CD4-positive, alpha-beta T cell (primary cell): ENCODE measurements around the gene OAS3. TPM values are rescaled to one million over a fixed set of nuclear protein-coding genes. Genes with fewer than 3 reads are reported as not detected.

Source experiments
- ATAC-seq: fragments of 200-7000 bp; cut with Tn5 transposase; one replicate; pipeline ENCODE4 v1.10.0; 2022; ENCODE audit warnings: mild to moderate bottlenecking; ENCODE audit not compliant: poor library complexity
- CTCF ChIA-PET: fragments of 350-600 bp; sonication (Branson Sonifier 250); formaldehyde crosslinking; loops from one replicate; lab custom pipeline; 2021; ENCODE audit warnings: antibody characterized with exemption, inconsistent platforms; lab: Charles Lee
- POLR2A ChIA-PET: fragments of 350-600 bp; sonication (Branson Sonifier 250); formaldehyde crosslinking; loops from one replicate; lab custom pipeline; 2021; ENCODE audit warnings: antibody characterized with exemption, inconsistent platforms; lab: Charles Lee
- DNase-seq, 14 experiments: peaks; one replicate each; pipeline ENCODE4 v3.0.0-alpha.2; 2013 to 2020; ENCODE audit warnings: mixed read lengths in 2 of 14
- H3K27ac ChIP-seq, 2 donors: one replicate each; pipeline versions ENCODE4 v1.5.1 to v1.7.0; 2013; ENCODE audit warnings: low read length in 2 of 2, low read depth in 1 of 2, mild to moderate bottlenecking in 1 of 2
- H3K27me3 ChIP-seq, 2 experiments: 1 replicate in 1 of 2; 2 replicates in 1 of 2; pipeline versions ENCODE4 v1.6.1 to v1.7.0; 2013; ENCODE audit warnings: low read length in 2 of 2, control low read depth in 1 of 2, mild to moderate bottlenecking in 1 of 2, moderate library complexity in 1 of 2; ENCODE audit not compliant: insufficient read depth in 2 of 2, control insufficient read depth in 1 of 2
- H3K36me3 ChIP-seq: one replicate; pipeline ENCODE4 v1.6.1; 2013; ENCODE audit warnings: low read length, control low read depth; ENCODE audit not compliant: insufficient read depth
- H3K4me1 ChIP-seq: one replicate; pipeline ENCODE4 v1.6.1; 2013; ENCODE audit warnings: low read length, control low read depth; ENCODE audit not compliant: insufficient read depth
- H3K4me3 ChIP-seq: one replicate; pipeline ENCODE4 v1.5.1; 2013; ENCODE audit warnings: mild to moderate bottlenecking, low read length, moderate library complexity
- H3K9me3 ChIP-seq, 2 experiments: 1 replicate in 1 of 2; 2 replicates in 1 of 2; pipeline versions ENCODE4 v1.6.1 to v1.7.0; 2013; ENCODE audit warnings: low read length in 2 of 2, mild to moderate bottlenecking in 2 of 2, control low read depth in 1 of 2, moderate library complexity in 1 of 2; ENCODE audit not compliant: control insufficient read depth in 1 of 2, insufficient read depth in 1 of 2
- H3K27ac Mint-ChIP-seq: one replicate; pipeline ENCODE4 v1.8.0; 2020; ENCODE audit warnings: mixed read lengths
- H3K27me3 Mint-ChIP-seq: one replicate; pipeline ENCODE4 v1.8.0; 2021; ENCODE audit warnings: mixed read lengths
- H3K36me3 Mint-ChIP-seq: one replicate; pipeline ENCODE4 v1.8.0; 2021; ENCODE audit warnings: low read depth, mixed read lengths
- H3K4me1 Mint-ChIP-seq: one replicate; pipeline ENCODE4 v1.8.0; 2021; ENCODE audit warnings: low read depth, mixed read lengths
- H3K4me3 Mint-ChIP-seq: one replicate; pipeline ENCODE4 v1.8.0; 2020; ENCODE audit warnings: mild to moderate bottlenecking, mixed read lengths
- H3K9me3 Mint-ChIP-seq: one replicate; pipeline ENCODE4 v1.8.0; 2020; ENCODE audit warnings: mixed read lengths
- intact Hi-C, 2 experiments: fragments of 100-400 bp; cut with DNase I in 1 of 2; cut with micrococcal nuclease in 1 of 2; formaldehyde crosslinking; loops; one replicate each; pipeline versions ENCODE4 v1.15.1 to v1.9.0; 2023 to 2025; cut with DNase I, micrococcal nuclease
- total RNA-seq, 174 experiments: library from RNA in 2 of 174; stranded (reverse) in 2 of 174; gene quantifications; one replicate each; pipeline ENCODE4 v1.2.3 and lab custom pipeline; 2021 to 2026
- TF ChIP-seq, protein P1 (sequence below): fragments of 200-600 bp; IDR thresholded peaks from one replicate; pipeline ENCODE4 v1.8.0; 2022; ENCODE audit warnings: antibody characterized with exemption, mild to moderate bottlenecking

The OAS3 gene
- total RNA-seq, 2 experiments from 2014 or later, result 13.9 to 14.5 TPM

DNA sequence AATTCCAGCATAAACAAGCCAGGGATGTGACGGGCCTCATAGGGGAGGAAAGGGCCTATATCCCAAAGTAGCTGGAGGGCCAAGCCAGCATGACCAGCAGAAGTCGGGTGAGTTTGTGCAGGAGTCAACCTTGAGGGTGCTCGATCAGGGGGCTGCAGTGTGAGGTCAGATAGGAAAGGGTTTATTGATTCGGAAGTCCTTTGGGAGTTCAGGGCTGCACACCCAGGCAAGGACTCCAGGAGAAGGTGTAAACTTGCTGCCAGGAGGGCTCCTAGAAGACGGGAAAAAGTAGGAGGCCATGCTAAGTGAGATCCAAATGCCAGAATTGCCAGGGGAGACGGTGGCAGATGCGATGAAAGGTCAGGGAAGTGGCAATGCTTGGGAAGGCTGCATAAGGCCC lies 36.6 kb downstream of the OAS3 start:
- Histone ChIP-seq H3K4me1 (peaks cover 21% of the 10 kb centered on the region), H3K4me3 (no peak overlapping the region), H3K36me3 (peaks cover 2% of the 10 kb centered on the region), H3K27me3 (no peaks in the 10 kb centered on the region), H3K9me3 (no peaks in the 10 kb centered on the region), H3K27ac (no peak overlapping the region)
- Mint-ChIP-seq H3K36me3 (peaks cover 28% of the 10 kb centered on the region), H3K4me3 (peak overlapping the region; percentile 43), H3K4me1 (peaks cover 28% of the 10 kb centered on the region), H3K27ac (peak overlapping the region; percentile 22), H3K9me3 (no peaks in the 10 kb centered on the region), H3K27me3 (no peaks in the 10 kb centered on the region)
- TF ChIP-seq, protein P1, sequence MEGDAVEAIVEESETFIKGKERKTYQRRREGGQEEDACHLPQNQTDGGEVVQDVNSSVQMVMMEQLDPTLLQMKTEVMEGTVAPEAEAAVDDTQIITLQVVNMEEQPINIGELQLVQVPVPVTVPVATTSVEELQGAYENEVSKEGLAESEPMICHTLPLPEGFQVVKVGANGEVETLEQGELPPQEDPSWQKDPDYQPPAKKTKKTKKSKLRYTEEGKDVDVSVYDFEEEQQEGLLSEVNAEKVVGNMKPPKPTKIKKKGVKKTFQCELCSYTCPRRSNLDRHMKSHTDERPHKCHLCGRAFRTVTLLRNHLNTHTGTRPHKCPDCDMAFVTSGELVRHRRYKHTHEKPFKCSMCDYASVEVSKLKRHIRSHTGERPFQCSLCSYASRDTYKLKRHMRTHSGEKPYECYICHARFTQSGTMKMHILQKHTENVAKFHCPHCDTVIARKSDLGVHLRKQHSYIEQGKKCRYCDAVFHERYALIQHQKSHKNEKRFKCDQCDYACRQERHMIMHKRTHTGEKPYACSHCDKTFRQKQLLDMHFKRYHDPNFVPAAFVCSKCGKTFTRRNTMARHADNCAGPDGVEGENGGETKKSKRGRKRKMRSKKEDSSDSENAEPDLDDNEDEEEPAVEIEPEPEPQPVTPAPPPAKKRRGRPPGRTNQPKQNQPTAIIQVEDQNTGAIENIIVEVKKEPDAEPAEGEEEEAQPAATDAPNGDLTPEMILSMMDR, result no peak
- ChIA-PET CTCF (no interaction called here), POLR2A (interaction anchor here (1.0 kb wide), 1 partner anchor 68 kb away, joined by 3 read pairs; the partner anchor contains the start of gene OAS1)
- intact Hi-C loops, result loop anchor here in 1 of 2 experiments (5.0 kb wide), 1 partner anchor 38 kb away; the partner anchor contains the start of gene OAS3
- ATAC-seq (no peak), DNase-seq (no peak)

DNA sequence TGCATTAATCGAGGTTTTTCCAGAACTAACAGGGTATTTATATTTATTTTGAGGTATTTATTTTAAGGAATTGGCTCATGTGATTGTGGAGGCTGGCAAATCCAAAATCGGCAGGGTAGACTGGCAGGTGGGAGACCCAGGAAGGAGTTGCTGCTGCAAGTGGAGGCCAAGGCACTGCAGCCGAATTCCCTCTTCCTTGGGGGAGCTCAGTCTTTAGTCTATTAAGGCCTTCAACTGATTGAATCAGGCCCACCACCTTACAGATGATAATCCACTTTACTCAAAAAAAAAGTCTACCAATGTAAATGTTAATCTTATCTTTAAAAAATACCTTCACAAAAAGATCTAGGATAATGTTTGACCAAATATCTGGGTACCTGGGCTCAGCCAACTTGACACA lies 38.9 kb downstream of the OAS3 start:
- ChIA-PET POLR2A (interaction anchor here (1.8 to 5.7 kb wide), 6 partner anchors 14 to 74 kb away, joined by 6 to 74 read pairs (median 35); partner anchors contain the start of genes OAS1 and OAS3), CTCF (no interaction called here)
- H3K27me3 ChIP-seq, result no peaks in the 10 kb centered on the region
- Mint-ChIP-seq H3K4me1 (peaks cover 50% of the 10 kb centered on the region), H3K36me3 (peaks cover 34% of the 10 kb centered on the region), H3K4me3 (peak overlapping the region; percentile 43), H3K27me3 (no peaks in the 10 kb centered on the region), H3K27ac (peak overlapping the region; percentile 99), H3K9me3 (peaks cover 3% of the 10 kb centered on the region)
- no peak overlapping the region for H3K4me3 ChIP-seq
- ATAC-seq (no peak), DNase-seq (no peak)
- no peaks in the 10 kb centered on the region for H3K36me3 ChIP-seq
- no peaks in the 10 kb centered on the region for H3K9me3 ChIP-seq
- TF ChIP-seq, protein P1, result no peak
- intact Hi-C loops, result loop anchor here in 1 of 2 experiments (2.0 to 5.0 kb wide), 2 partner anchors 40 to 382 kb away; partner anchors contain the start of genes OAS3 and PLBD2
- H3K4me1 ChIP-seq, result peaks cover 21% of the 10 kb centered on the region
- H3K27ac ChIP-seq, result peak overlapping the region; percentile 86 to 90

DNA sequence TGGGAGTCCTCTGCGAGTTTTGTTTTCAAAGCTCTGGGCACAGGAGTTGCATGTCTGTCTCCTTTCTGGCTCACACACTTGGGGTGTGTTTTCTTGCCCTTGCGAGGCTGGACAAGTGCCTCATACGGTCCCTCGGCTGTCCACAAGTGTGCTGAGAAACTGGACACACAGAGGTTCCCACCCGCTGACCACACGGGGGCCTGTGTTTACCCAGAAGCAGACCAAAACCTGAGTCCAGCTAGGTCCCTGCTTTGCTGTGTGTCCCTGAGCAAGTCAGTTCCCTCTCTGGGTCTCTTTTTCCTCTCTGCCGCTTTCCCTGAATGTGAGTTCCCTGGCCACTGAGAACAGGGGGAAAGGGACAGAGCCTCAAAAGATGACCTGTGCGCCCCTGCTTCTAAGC lies 39.4 kb downstream of the OAS3 start:
- H3K27ac ChIP-seq, result peak overlapping the region; percentile 86 to 90
- H3K4me1 ChIP-seq, result peaks cover 21% of the 10 kb centered on the region
- TF ChIP-seq, protein P1, result no peak
- Mint-ChIP-seq H3K9me3 (peaks cover 3% of the 10 kb centered on the region), H3K36me3 (peaks cover 39% of the 10 kb centered on the region), H3K4me1 (peaks cover 55% of the 10 kb centered on the region), H3K27ac (peak overlapping the region; percentile 99), H3K27me3 (no peaks in the 10 kb centered on the region), H3K4me3 (peak overlapping the region; percentile 100)
- H3K4me3 ChIP-seq, result peak overlapping the region; percentile 87
- intact Hi-C loops, result loop anchor here (2.0 to 5.0 kb wide), 4 partner anchors 39 to 381 kb away; partner anchors contain the start of genes OAS3 (in 2 of the 2) and PLBD2 (in 1 of the 2)
- CTCF ChIA-PET, result interaction anchor here (0.9 to 2.6 kb wide), 4 partner anchors 14 to 77 kb away, joined by 3 to 25 read pairs (median 6); partner anchors contain the start of gene OAS1
- POLR2A ChIA-PET, result interaction anchor here (0.7 to 5.7 kb wide), 23 partner anchors 9 to 1543 kb away, joined by 3 to 74 read pairs (median 8); partner anchors contain the start of genes DDX54, MAPKAPK5, OAS1 and OAS3
- no peaks in the 10 kb centered on the region for H3K27me3 ChIP-seq
- DNase-seq, result peak in 1 of 14 experiments; percentile 29
- no peak for ATAC-seq
- H3K36me3 ChIP-seq, result no peaks in the 10 kb centered on the region
- no peaks in the 10 kb centered on the region for H3K9me3 ChIP-seq
